ENCODE measurements around the gene KCNK5.

DNA sequence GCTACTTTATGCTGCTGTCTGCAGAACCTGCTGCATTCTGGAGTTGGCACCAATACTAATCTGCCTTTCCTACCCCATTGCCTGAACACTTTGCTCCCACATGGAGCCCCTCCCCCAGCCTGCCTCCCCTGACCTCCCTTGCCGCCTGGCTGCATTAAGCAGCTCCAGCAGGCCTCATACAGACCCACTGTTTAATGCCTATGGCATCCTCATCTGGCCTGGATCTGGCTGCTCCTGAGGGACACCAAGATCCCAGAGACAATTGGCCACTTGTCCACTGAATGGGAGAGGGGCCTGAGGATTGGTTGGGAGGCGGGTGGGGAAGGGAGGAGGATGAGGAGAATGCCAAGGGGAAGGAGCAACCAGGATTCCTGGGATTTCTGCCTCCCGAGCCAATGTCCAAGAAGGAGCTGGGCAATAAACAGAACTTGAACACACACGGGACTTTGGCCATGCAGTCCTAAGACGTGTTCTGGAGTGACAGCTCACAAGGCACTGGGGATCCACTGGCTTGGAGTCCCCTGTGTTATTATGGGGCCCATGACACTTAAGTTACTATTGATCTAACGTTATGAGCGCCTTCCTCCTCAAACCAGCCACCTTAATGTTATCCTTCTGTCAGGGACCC is 10.4 kb upstream of the KCNK5 start:
- TF ChIP-seq, protein P1, sequence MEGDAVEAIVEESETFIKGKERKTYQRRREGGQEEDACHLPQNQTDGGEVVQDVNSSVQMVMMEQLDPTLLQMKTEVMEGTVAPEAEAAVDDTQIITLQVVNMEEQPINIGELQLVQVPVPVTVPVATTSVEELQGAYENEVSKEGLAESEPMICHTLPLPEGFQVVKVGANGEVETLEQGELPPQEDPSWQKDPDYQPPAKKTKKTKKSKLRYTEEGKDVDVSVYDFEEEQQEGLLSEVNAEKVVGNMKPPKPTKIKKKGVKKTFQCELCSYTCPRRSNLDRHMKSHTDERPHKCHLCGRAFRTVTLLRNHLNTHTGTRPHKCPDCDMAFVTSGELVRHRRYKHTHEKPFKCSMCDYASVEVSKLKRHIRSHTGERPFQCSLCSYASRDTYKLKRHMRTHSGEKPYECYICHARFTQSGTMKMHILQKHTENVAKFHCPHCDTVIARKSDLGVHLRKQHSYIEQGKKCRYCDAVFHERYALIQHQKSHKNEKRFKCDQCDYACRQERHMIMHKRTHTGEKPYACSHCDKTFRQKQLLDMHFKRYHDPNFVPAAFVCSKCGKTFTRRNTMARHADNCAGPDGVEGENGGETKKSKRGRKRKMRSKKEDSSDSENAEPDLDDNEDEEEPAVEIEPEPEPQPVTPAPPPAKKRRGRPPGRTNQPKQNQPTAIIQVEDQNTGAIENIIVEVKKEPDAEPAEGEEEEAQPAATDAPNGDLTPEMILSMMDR (IDR thresholded peaks at IDR 0.05): no peak
- TF ChIP-seq POLR2A (IDR thresholded peaks at IDR 0.05): no peak
